Panc1 (cell line): ENCODE results near the gene NSD1.

ENCODE experiments used
- TF ChIP-seq, protein P1 (sequence below): fragments of 450-650 bp; IDR thresholded peaks from 2 replicates; pipeline ENCODE4 v1.5.1; 2017; ENCODE audit warnings: mild to moderate bottlenecking
- TF ChIP-seq, protein P2 (sequence below), 2 experiments: IDR thresholded peaks; 2 replicates each; pipeline ENCODE4 v1.6.1; 2011 to 2012; ENCODE audit warnings: low read depth in 2 of 2, control low read depth in 1 of 2, low read length in 1 of 2, mild to moderate bottlenecking in 1 of 2, moderate library complexity in 1 of 2; ENCODE audit not compliant: insufficient read depth in 1 of 2

DNA sequence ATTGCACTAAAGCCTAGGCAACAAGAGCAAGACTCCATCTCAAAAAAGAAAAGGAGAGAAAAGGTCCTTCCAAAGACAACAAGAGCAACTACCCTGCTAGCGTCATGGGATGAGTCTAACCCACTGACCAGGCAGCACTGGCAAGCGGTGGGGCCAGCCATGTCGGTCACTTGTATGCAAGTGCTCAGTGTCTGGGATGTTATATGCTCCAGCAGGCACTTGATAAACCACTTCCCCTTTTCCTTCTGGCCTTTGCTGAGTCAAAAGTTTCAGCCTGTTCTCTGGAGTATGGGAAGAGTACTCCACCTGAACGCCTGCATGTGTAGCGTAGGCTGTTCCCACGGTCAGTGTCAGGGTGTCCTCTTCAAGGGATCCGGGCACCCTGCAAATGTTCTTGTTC, 187.3 kb downstream of the NSD1 start:
- TF ChIP-seq, protein P1, sequence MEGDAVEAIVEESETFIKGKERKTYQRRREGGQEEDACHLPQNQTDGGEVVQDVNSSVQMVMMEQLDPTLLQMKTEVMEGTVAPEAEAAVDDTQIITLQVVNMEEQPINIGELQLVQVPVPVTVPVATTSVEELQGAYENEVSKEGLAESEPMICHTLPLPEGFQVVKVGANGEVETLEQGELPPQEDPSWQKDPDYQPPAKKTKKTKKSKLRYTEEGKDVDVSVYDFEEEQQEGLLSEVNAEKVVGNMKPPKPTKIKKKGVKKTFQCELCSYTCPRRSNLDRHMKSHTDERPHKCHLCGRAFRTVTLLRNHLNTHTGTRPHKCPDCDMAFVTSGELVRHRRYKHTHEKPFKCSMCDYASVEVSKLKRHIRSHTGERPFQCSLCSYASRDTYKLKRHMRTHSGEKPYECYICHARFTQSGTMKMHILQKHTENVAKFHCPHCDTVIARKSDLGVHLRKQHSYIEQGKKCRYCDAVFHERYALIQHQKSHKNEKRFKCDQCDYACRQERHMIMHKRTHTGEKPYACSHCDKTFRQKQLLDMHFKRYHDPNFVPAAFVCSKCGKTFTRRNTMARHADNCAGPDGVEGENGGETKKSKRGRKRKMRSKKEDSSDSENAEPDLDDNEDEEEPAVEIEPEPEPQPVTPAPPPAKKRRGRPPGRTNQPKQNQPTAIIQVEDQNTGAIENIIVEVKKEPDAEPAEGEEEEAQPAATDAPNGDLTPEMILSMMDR = no peak
- TF ChIP-seq, protein P2, sequence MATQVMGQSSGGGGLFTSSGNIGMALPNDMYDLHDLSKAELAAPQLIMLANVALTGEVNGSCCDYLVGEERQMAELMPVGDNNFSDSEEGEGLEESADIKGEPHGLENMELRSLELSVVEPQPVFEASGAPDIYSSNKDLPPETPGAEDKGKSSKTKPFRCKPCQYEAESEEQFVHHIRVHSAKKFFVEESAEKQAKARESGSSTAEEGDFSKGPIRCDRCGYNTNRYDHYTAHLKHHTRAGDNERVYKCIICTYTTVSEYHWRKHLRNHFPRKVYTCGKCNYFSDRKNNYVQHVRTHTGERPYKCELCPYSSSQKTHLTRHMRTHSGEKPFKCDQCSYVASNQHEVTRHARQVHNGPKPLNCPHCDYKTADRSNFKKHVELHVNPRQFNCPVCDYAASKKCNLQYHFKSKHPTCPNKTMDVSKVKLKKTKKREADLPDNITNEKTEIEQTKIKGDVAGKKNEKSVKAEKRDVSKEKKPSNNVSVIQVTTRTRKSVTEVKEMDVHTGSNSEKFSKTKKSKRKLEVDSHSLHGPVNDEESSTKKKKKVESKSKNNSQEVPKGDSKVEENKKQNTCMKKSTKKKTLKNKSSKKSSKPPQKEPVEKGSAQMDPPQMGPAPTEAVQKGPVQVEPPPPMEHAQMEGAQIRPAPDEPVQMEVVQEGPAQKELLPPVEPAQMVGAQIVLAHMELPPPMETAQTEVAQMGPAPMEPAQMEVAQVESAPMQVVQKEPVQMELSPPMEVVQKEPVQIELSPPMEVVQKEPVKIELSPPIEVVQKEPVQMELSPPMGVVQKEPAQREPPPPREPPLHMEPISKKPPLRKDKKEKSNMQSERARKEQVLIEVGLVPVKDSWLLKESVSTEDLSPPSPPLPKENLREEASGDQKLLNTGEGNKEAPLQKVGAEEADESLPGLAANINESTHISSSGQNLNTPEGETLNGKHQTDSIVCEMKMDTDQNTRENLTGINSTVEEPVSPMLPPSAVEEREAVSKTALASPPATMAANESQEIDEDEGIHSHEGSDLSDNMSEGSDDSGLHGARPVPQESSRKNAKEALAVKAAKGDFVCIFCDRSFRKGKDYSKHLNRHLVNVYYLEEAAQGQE (IDR thresholded peaks at IDR 0.05; ENCODE audit: insufficient read depth in 1 of 2, low read depth in 2 of 2, low read length in 1 of 2) = no peak
